HFFc6 (cell line): Measurements from ENCODE around the gene AMPD1. TPM values are rescaled to one million over a fixed set of nuclear protein-coding genes. Genes with fewer than 3 reads are reported as not detected.
A peak's percentile ranks its signal among the peaks of the same experiment; 100 is the strongest.

Source experiments
- DNase-seq: peaks from one replicate; pipeline ENCODE4 v3.0.0-alpha.2; 2018
- H3K27ac Mint-ChIP-seq: 2 replicates; pipeline ENCODE4 v1.8.0; 2020; ENCODE audit warnings: mild to moderate bottlenecking, mixed read lengths
- H3K27me3 Mint-ChIP-seq: 2 replicates; pipeline ENCODE4 v1.8.0; 2021; ENCODE audit warnings: mild to moderate bottlenecking, moderate library complexity, mixed read lengths; ENCODE audit not compliant: insufficient read depth
- H3K36me3 Mint-ChIP-seq: 2 replicates; pipeline ENCODE4 v1.8.0; 2021; ENCODE audit warnings: low read depth, mixed read lengths
- H3K4me1 Mint-ChIP-seq: 2 replicates; pipeline ENCODE4 v1.8.0; 2020; ENCODE audit warnings: low read depth, mixed read lengths
- H3K4me3 Mint-ChIP-seq: 2 replicates; pipeline ENCODE4 v1.8.0; 2020; ENCODE audit warnings: mild to moderate bottlenecking, moderate library complexity, mixed read lengths
- H3K9me3 Mint-ChIP-seq: 2 replicates; pipeline ENCODE4 v1.8.0; 2020; ENCODE audit warnings: mild to moderate bottlenecking, mixed read lengths
- long read RNA-seq: library from polyadenylated mRNA; unstranded; transcript quantifications from one replicate; pipeline ENCODE4 v2.0.0, GENCODE V29; 2019
- total RNA-seq, 6 experiments: library from RNA; stranded (reverse); fragmentation: NEBNext Ultra II Directional; extraction: Animal tissue kit (Norgen Biotek cat#: 25700); gene quantifications; 2 replicates in 1 of 6; 3 replicates in 5 of 6; pipeline ENCODE4 v1.2.3, GENCODE V29; 2021
- TF ChIP-seq, protein P1 (sequence below): fragments of 200-600 bp; sonication (generic); IDR thresholded peaks from 2 replicates; pipeline ENCODE4 v1.5.0; 2021; ENCODE audit warnings: antibody characterized with exemption, mild to moderate bottlenecking

AMPD1 gene
- total RNA-seq = not detected
- long read RNA-seq = 0 reads

DNA sequence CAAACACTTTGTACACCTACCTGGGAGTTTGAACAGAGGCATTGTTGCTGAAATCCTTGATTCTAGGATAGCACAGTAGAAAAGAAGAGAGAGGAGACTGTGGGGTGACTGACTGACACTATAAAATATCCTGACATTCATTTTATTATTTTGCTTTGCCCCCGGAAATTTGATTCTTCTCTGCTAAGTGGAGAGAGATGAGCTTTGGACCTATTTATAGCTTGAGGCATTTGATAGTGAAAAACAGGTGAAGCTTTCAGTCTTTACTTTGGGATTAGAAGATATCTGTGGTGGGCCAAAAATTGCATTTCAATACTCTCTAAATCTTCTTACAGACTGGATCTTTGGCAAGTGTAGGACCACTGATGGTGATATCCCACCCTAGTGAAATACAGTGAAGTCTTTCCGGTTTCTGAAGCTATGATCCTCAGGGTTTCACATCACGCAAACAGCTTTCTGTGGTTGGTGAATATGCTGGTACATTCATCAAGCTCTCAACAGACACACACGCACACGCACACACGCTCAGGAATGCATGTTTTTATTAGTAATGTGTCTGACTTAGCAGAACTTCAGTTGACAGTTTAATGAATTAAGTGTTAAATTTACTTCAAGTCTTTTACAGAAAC lies at the start of gene AMPD1:
AMPD1 (minus strand) TSS at position 117 of the 629 bp plus-strand sequence; CDS start at position 42, 75 bp downstream.
- no peaks in the 10 kb centered on the region for H3K9me3 Mint-ChIP-seq
- TF ChIP-seq, protein P1, sequence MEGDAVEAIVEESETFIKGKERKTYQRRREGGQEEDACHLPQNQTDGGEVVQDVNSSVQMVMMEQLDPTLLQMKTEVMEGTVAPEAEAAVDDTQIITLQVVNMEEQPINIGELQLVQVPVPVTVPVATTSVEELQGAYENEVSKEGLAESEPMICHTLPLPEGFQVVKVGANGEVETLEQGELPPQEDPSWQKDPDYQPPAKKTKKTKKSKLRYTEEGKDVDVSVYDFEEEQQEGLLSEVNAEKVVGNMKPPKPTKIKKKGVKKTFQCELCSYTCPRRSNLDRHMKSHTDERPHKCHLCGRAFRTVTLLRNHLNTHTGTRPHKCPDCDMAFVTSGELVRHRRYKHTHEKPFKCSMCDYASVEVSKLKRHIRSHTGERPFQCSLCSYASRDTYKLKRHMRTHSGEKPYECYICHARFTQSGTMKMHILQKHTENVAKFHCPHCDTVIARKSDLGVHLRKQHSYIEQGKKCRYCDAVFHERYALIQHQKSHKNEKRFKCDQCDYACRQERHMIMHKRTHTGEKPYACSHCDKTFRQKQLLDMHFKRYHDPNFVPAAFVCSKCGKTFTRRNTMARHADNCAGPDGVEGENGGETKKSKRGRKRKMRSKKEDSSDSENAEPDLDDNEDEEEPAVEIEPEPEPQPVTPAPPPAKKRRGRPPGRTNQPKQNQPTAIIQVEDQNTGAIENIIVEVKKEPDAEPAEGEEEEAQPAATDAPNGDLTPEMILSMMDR = no peak
- no peak within 1 kb of the TSS for H3K27ac Mint-ChIP-seq
- DNase-seq = peak; percentile 41
- H3K36me3 Mint-ChIP-seq = no peaks in the 10 kb centered on the region
- H3K27me3 Mint-ChIP-seq = peaks cover 6% of the 10 kb centered on the region
- no peak within 1 kb of the TSS for H3K4me3 Mint-ChIP-seq
- H3K4me1 Mint-ChIP-seq = peaks cover 19% of the 10 kb centered on the region

DNA sequence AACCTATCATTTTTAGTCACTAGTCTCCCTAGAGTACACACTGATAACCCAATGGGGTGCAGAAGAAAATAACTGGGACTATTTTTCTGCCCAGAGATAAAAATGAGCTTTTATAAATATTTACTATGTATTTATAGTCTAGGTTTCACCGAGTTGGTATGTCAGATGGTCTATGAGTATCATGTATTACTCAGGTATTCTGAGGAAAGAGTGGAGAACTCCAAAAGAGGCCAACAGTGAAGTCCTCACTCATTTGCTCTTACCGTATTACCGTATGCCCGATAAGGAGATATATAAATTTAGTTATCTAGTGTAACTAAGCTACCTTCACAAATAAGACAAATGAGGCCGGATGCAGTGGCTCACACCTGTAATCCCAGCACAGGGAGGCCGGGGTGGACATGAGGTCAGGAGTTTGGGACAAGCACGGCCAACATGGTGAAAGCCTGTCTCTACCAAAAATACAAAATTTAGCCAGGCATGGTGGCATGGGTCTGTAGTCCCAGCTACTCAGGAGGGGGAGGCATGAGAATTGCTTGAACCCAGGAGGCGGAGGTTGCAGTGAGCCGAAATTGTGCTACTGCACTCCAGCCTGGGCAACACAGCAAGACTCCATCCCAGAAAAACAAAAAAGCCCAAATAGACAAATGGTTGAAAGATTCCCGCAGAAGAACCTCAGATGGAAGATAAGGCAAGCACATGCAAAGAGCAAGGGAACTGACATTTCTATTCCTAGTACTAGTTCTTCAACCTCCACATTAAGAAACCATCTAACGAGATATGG lies 46.8 kb upstream of the AMPD1 start:
- no peak for DNase-seq
- no peaks in the 10 kb centered on the region for H3K9me3 Mint-ChIP-seq
- H3K36me3 Mint-ChIP-seq = peaks cover 58% of the 10 kb centered on the region
- H3K4me3 Mint-ChIP-seq = no peak overlapping the region; the same call in 1 of the 2 replicates
- TF ChIP-seq, protein P1 = no peak
- peaks cover 29% of the 10 kb centered on the region for H3K4me1 Mint-ChIP-seq
- no peak overlapping the region for H3K27ac Mint-ChIP-seq
- H3K27me3 Mint-ChIP-seq = peaks cover 2% of the 10 kb centered on the region

DNA sequence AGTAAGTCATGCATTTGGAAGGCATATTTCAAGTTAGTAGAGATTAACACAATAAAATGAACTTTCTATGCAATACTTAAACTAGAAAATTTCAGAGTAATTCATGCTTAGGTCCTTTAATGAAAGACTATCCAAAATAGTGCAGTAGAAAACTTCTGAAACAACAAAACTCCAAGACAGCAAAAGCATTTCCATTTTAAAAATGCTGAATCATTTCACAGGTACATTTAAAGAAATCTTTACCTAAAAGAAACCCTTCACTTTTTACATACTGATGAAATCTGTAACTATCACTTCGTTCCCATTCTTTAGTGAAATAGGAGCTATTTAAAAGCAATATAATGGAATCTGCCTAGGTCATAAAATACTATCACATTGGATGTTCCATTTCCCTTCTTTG lies 45.0 kb upstream of the AMPD1 start:
- Mint-ChIP-seq H3K4me3 (no peak overlapping the region), H3K9me3 (no peaks in the 10 kb centered on the region), H3K4me1 (peaks cover 11% of the 10 kb centered on the region), H3K27ac (no peak overlapping the region), H3K27me3 (peaks cover 2% of the 10 kb centered on the region; the same call in 1 of the 2 replicates), H3K36me3 (peaks cover 58% of the 10 kb centered on the region)
- DNase-seq = no peak
- TF ChIP-seq, protein P1 = no peak

DNA sequence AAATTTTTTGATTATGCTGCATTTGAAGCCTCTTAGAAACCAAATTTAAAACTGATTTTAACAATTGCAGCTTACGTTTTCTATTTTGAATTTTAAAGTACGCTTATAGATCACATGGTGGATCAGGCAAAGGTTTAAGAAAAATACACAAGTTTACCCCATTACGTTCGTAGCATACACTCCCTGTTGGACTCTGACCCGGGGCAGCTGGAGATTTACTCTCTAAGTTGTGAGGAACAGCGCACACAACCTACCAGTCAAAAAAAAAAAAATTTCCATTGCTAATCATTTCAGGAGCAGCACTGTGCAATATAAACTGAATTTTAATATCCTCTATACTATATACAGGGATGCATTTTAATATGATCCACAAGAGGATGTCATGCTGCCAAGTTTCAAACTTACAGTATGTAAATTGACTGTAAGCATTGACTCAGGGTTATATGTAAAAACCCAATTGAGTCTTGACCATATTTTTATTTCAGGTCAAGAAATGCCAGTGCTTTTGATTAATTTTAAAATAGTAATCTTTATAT lies 42.0 kb upstream of the AMPD1 start:
- 0 out of 2 replicates have a peak, but pooled peaks cover 2% of the 10 kb centered on the region for H3K27me3 Mint-ChIP-seq
- peaks cover 65% of the 10 kb centered on the region for H3K36me3 Mint-ChIP-seq
- H3K27ac Mint-ChIP-seq = no peak overlapping the region
- H3K9me3 Mint-ChIP-seq = no peaks in the 10 kb centered on the region
- TF ChIP-seq, protein P1 = no peak
- no peaks in the 10 kb centered on the region for H3K4me1 Mint-ChIP-seq
- no peak for DNase-seq
- no peak overlapping the region for H3K4me3 Mint-ChIP-seq

DNA sequence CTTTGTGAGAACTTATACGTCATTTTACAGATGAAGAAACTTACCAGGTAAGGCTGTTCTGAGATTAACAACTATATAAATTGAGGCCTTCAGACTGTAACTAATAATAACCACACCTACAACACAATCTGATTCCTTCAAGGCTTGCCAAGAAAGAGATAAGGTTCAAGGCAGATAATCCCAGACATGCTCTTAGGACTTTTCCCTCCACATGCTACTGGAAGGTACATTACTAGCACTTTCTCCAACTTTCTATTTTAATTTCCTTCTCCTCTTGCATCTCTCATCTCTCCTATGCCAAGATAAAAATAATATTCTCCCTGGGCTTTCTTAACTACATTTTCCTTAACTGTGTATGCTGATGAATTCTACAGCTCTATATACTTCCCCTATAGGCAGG lies 40.1 kb upstream of the AMPD1 start:
- TF ChIP-seq, protein P1 = no peak
- Mint-ChIP-seq H3K27ac (no peak overlapping the region), H3K4me3 (no peak overlapping the region), H3K27me3 (0 out of 2 replicates have a peak, but pooled peaks cover 2% of the 10 kb centered on the region), H3K36me3 (peaks cover 65% of the 10 kb centered on the region), H3K4me1 (no peaks in the 10 kb centered on the region), H3K9me3 (no peaks in the 10 kb centered on the region)
- no peak for DNase-seq
